Activated CD4-positive, alpha-beta memory T cell treated with anti-CD3 and anti-CD28 coated beads, Interleukin-2, amount 10 ng/mL, durations not matched to agents 7 days and 5 days (primary cell): ENCODE results near the gene ZSWIM3. TPM values are rescaled to one million over a fixed set of nuclear protein-coding genes. Genes with fewer than 3 reads are reported as not detected.

Source experiments
- CTCF ChIA-PET: fragments of 350-600 bp; sonication (Branson Sonifier 250); formaldehyde crosslinking; loops from one replicate; lab custom pipeline; 2021; ENCODE audit warnings: antibody characterized with exemption, inconsistent platforms; lab: Charles Lee
- POLR2A ChIA-PET: fragments of 350-600 bp; sonication (Branson Sonifier 250); formaldehyde crosslinking; loops from one replicate; lab custom pipeline; 2021; ENCODE audit warnings: antibody characterized with exemption; lab: Charles Lee
- DNase-seq: peaks from one replicate; pipeline ENCODE4 v3.0.0-alpha.2; 2020
- H3K27ac Mint-ChIP-seq: one replicate; pipeline ENCODE4 v1.8.0; 2021; ENCODE audit warnings: mild to moderate bottlenecking, mixed read lengths
- H3K27me3 Mint-ChIP-seq: one replicate; pipeline ENCODE4 v1.8.0; 2021; ENCODE audit warnings: mixed read lengths
- H3K36me3 Mint-ChIP-seq: one replicate; pipeline ENCODE4 v1.8.0; 2021; ENCODE audit warnings: low read depth, mixed read lengths
- H3K4me1 Mint-ChIP-seq: one replicate; pipeline ENCODE4 v1.8.0; 2021; ENCODE audit warnings: mixed read lengths
- H3K4me3 Mint-ChIP-seq: one replicate; pipeline ENCODE4 v1.8.0; 2021; ENCODE audit warnings: mild to moderate bottlenecking, mixed read lengths
- H3K9me3 Mint-ChIP-seq: one replicate; pipeline ENCODE4 v1.8.0; 2021; ENCODE audit warnings: mixed read lengths
- total RNA-seq, 2 experiments: library from RNA; stranded (reverse); gene quantifications; one replicate each; pipeline ENCODE4 v1.2.3, GENCODE V29; 2021

ZSWIM3 gene
- total RNA-seq, 2 experiments from 2014 or later: 5.5 to 5.7 TPM

DNA sequence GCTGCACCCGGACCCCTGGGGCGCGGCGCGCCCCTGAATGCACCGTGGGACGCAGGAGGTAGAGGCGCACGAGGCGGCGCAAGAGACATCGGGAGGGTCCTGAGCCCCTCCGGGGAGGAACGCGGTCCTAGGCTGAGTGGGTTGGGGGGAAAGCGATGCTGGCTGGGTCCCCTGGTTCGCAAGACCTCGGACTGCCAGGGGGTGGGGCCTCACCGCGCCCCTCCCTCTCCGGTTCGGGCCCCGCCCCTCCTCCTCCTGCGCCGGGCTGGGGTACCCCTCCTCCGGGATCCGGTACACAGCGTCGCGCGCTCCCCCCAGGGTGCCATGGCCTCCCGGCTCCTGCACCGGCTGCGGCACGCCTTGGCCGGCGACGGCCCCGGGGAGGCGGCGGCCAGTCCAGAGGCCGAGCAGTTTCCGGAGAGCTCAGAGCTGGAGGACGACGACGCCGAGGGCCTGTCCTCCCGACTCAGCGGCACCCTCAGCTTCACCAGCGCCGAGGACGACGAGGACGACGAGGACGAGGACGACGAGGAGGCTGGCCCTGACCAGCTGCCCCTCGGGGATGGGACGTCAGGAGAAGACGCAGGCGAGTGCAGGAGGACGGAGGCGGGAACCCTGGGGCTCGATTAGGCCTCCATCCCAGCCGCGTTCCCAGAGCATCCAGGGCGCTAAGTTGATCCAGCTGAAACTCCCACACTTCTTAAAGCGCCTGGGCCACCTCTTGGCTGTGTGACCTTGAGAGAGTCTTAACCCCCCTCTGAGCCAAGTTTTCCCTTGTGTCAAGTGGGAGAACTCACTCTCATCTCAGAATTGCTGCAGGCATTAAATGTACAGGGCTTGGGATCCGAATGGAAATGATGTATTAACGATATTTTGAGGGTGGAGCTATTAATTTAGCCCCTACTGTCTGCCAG lies 23.3 kb upstream of the ZSWIM3 start:
- H3K36me3 Mint-ChIP-seq: no peaks in the 10 kb centered on the region
- DNase-seq: peak; percentile 42
- no peaks in the 10 kb centered on the region for H3K9me3 Mint-ChIP-seq
- H3K4me1 Mint-ChIP-seq: peaks cover 19% of the 10 kb centered on the region
- POLR2A ChIA-PET: interaction anchor here (1.1 to 4.2 kb wide), 4 partner anchors 12 to 100 kb away, joined by 3 to 21 read pairs (median 6); partner anchors contain the start of gene PCIF1
- no peak overlapping the region for H3K27ac Mint-ChIP-seq
- H3K4me3 Mint-ChIP-seq: peak overlapping the region; percentile 35
- CTCF ChIA-PET: interaction anchor here (0.5 to 1.8 kb wide), 6 partner anchors 10 to 136 kb away, joined by 3 to 5 read pairs (median 4); no protein-coding TSS in a partner anchor
- peaks cover 13% of the 10 kb centered on the region for H3K27me3 Mint-ChIP-seq

- Mint-ChIP-seq H3K4me1 (peaks cover 19% of the 10 kb centered on the region), H3K9me3 (no peaks in the 10 kb centered on the region), H3K4me3 (peak overlapping the region; percentile 35), H3K27ac (no peak overlapping the region), H3K27me3 (peaks cover 13% of the 10 kb centered on the region), H3K36me3 (no peaks in the 10 kb centered on the region)
- ChIA-PET POLR2A (interaction anchor here (1.2 to 4.2 kb wide), 3 partner anchors 22 to 99 kb away, joined by 3 to 21 read pairs (median 6); partner anchors contain the start of gene PCIF1), CTCF (interaction anchor here (1.4 kb wide), 1 partner anchor 36 kb away, joined by 4 read pairs; no protein-coding TSS in a partner anchor)
- no peak for DNase-seq
These were observed 22.6 kb upstream of the ZSWIM3 start for GRCh38 chr20:45834797-45835161.

GRCh38 chr20:45835329-45835765 lies 22.1 kb upstream of the ZSWIM3 start:
- CTCF ChIA-PET: interaction anchor here (1.0 kb wide), 1 partner anchor 11 kb away, joined by 3 read pairs; no protein-coding TSS in a partner anchor
- POLR2A ChIA-PET: interaction anchor here (0.7 to 1.2 kb wide), 2 partner anchors 22 to 98 kb away, joined by 3 read pairs; no protein-coding TSS in a partner anchor
- H3K36me3 Mint-ChIP-seq: no peaks in the 10 kb centered on the region
- DNase-seq: no peak
- H3K4me1 Mint-ChIP-seq: peaks cover 19% of the 10 kb centered on the region
- H3K4me3 Mint-ChIP-seq: no peak overlapping the region
- peaks cover 12% of the 10 kb centered on the region for H3K27me3 Mint-ChIP-seq
- H3K27ac Mint-ChIP-seq: no peak overlapping the region
- H3K9me3 Mint-ChIP-seq: no peaks in the 10 kb centered on the region

GRCh38 chr20:45835825-45836224 lies 21.6 kb upstream of the ZSWIM3 start:
- Mint-ChIP-seq H3K27me3 (peaks cover 9% of the 10 kb centered on the region), H3K9me3 (no peaks in the 10 kb centered on the region), H3K4me1 (peaks cover 19% of the 10 kb centered on the region), H3K27ac (no peak overlapping the region), H3K36me3 (no peaks in the 10 kb centered on the region), H3K4me3 (no peak overlapping the region)
- CTCF ChIA-PET: interaction anchor here (1.0 kb wide), 1 partner anchor 12 kb away, joined by 3 read pairs; no protein-coding TSS in a partner anchor
- DNase-seq: no peak
- POLR2A ChIA-PET: interaction anchor here (0.7 to 1.2 kb wide), 2 partner anchors 23 to 98 kb away, joined by 3 read pairs; no protein-coding TSS in a partner anchor

- Mint-ChIP-seq H3K4me3 (no peak overlapping the region), H3K27me3 (peaks cover 6% of the 10 kb centered on the region), H3K27ac (no peak overlapping the region), H3K36me3 (no peaks in the 10 kb centered on the region), H3K4me1 (peaks cover 19% of the 10 kb centered on the region), H3K9me3 (no peaks in the 10 kb centered on the region)
- ChIA-PET POLR2A (no interaction called here), CTCF (interaction anchor here (0.6 kb wide), 1 partner anchor 13 kb away, joined by 3 read pairs; no protein-coding TSS in a partner anchor)
- DNase-seq: no peak
These were observed 20.6 kb upstream of the ZSWIM3 start for GRCh38 chr20:45836841-45837240.

DNA sequence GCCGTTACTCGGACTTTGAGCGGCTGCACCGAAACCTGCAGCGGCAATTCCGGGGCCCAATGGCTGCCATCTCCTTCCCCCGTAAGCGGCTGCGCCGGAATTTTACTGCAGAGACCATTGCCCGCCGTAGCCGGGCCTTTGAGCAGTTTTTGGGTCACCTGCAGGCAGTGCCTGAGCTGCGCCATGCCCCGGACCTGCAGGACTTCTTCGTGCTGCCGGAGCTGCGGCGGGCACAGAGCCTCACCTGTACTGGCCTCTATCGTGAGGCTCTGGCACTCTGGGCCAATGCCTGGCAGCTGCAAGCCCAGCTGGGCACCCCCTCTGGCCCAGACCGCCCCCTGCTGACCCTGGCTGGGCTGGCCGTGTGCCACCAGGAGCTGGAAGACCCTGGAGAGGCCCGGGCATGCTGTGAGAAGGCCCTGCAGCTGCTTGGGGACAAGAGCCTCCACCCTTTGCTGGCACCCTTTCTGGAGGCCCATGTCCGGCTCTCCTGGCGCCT lies 16.7 kb upstream of the ZSWIM3 start:
- DNase-seq: no peak
- no peak overlapping the region for H3K27ac Mint-ChIP-seq
- H3K36me3 Mint-ChIP-seq: peaks cover 15% of the 10 kb centered on the region
- no peak overlapping the region for H3K4me3 Mint-ChIP-seq
- ChIA-PET POLR2A (interaction anchor here (1.0 to 1.4 kb wide), 4 partner anchors 8 to 40 kb away, joined by 3 to 4 read pairs (median 3); partner anchors contain the start of genes UBE2C and ZSWIM1), CTCF (no interaction called here)
- H3K4me1 Mint-ChIP-seq: peaks cover 2% of the 10 kb centered on the region
- no peaks in the 10 kb centered on the region for H3K27me3 Mint-ChIP-seq
- no peaks in the 10 kb centered on the region for H3K9me3 Mint-ChIP-seq

DNA sequence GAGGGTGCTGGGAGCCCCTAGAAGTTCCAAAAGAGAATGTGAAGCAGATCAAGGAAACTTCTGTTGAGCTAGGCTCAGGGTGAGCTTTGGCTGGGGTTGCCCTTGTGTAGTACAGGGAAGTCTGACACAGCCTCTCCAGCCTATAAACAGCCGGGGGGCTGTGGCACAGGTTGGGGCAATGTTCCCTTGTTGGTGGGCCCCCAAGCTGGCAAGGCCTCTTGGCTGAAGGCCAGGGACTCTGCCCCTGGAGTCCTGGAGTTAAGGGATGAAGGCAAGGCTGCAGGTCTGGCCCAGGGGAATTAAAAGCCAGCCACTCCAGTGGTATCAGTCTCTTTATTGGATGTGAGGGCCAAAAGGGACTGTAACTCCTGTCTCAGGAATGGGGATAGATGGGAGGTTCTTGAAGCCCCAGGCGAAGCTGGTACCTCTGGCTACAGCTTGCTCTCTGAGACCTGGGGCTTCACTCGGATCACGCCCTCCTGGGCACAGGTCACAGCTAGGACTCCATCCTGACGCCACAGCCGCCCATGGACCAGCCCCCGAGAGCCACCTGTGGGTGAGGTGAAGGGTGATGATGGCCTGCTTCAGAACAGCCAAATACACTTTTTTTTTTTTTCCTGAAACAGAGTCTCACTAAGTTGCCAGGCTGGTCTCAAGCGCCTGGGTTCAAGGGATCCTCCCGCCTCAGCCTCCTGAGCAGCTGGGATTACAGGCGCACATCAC lies 15.8 kb upstream of the ZSWIM3 start:
- Mint-ChIP-seq H3K9me3 (no peaks in the 10 kb centered on the region), H3K36me3 (peaks cover 21% of the 10 kb centered on the region), H3K4me3 (no peak overlapping the region), H3K4me1 (peaks cover 2% of the 10 kb centered on the region), H3K27me3 (no peaks in the 10 kb centered on the region), H3K27ac (no peak overlapping the region)
- POLR2A ChIA-PET: interaction anchor here (1.0 to 1.4 kb wide), 2 partner anchors 9 to 39 kb away, joined by 3 read pairs; partner anchors contain the start of gene ZSWIM1
- DNase-seq: no peak
- CTCF ChIA-PET: no interaction called here

GRCh38 chr20:45842169-45842812 lies 15.1 kb upstream of the ZSWIM3 start:
- H3K27ac Mint-ChIP-seq: no peak overlapping the region
- POLR2A ChIA-PET: interaction anchor here (0.9 kb wide), 1 partner anchor 14 kb away, joined by 3 read pairs; no protein-coding TSS in a partner anchor
- CTCF ChIA-PET: no interaction called here

GRCh38 chr20:45843506-45843905 lies 13.9 kb upstream of the ZSWIM3 start:
- Mint-ChIP-seq H3K9me3 (no peaks in the 10 kb centered on the region), H3K27me3 (no peaks in the 10 kb centered on the region), H3K4me1 (peaks cover 2% of the 10 kb centered on the region), H3K36me3 (peaks cover 27% of the 10 kb centered on the region), H3K4me3 (no peak overlapping the region), H3K27ac (no peak overlapping the region)
- CTCF ChIA-PET: no interaction called here
- no peak for DNase-seq
- POLR2A ChIA-PET: no interaction called here

More at GRCh38 chr20:45842169-45842812, 15.1 kb upstream of the ZSWIM3 start:
- peaks cover 24% of the 10 kb centered on the region for H3K36me3 Mint-ChIP-seq
- no peak overlapping the region for H3K4me3 Mint-ChIP-seq
- DNase-seq: no peak
- no peaks in the 10 kb centered on the region for H3K27me3 Mint-ChIP-seq
- H3K9me3 Mint-ChIP-seq: no peaks in the 10 kb centered on the region
- H3K4me1 Mint-ChIP-seq: peaks cover 2% of the 10 kb centered on the region

- POLR2A ChIA-PET: interaction anchor here (1.2 kb wide), 1 partner anchor 12 kb away, joined by 3 read pairs; the partner anchor contains the start of genes ACOT8 and ZSWIM3
- CTCF ChIA-PET: no interaction called here
- no peak for DNase-seq
- no peaks in the 10 kb centered on the region for H3K27me3 Mint-ChIP-seq
- no peak overlapping the region for H3K4me3 Mint-ChIP-seq
- peaks cover 2% of the 10 kb centered on the region for H3K4me1 Mint-ChIP-seq
- no peak overlapping the region for H3K27ac Mint-ChIP-seq
- H3K36me3 Mint-ChIP-seq: peaks cover 32% of the 10 kb centered on the region
- H3K9me3 Mint-ChIP-seq: no peaks in the 10 kb centered on the region
These were observed 12.0 kb upstream of the ZSWIM3 start for GRCh38 chr20:45845452-45845851.

DNA sequence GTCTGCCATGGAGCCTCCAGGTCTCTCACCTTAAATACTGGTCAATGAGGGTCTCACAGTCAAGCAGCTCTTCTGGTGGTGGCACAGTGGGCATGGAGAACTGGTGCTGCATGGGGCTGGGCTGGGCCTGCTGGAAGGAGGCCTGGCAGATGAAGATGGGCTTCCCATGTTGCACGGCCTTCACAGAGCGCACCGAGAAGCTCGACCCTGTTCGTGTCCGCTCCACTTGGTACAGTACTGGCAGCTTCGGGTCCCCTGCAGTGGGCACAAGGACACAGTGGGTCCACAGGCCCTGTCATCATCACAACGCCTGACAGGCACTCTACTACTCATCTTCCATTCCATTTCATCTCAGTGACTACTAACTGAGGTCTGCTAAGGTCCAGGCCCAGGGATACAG lies 9.0 kb upstream of the ZSWIM3 start:
- peaks cover 3% of the 10 kb centered on the region for H3K4me1 Mint-ChIP-seq
- H3K36me3 Mint-ChIP-seq: peaks cover 34% of the 10 kb centered on the region

More for the DNA sequence above, 9.0 kb upstream of the ZSWIM3 start:
- CTCF ChIA-PET: no interaction called here
- H3K27me3 Mint-ChIP-seq: no peaks in the 10 kb centered on the region
- H3K4me3 Mint-ChIP-seq: no peak overlapping the region
- no peak for DNase-seq
- POLR2A ChIA-PET: interaction anchor here (3.1 kb wide), 1 partner anchor 9 kb away, joined by 11 read pairs; the partner anchor contains the start of genes ACOT8 and ZSWIM3
- no peak overlapping the region for H3K27ac Mint-ChIP-seq
- H3K9me3 Mint-ChIP-seq: no peaks in the 10 kb centered on the region
